HG02759 (cell line): ENCODE results near the gene UBE2D2.
"Not testable (repeated sequence)": the region's sequence is repeated elsewhere in the genome, so short reads cannot be mapped to it uniquely, and the experiment has no call there.

ENCODE experiments used
- ATAC-seq: cut with Tn5 transposase; IDR thresholded peaks from one replicate; pipeline ENCODE4 v1.9.1; 2021; ENCODE audit warnings: mild to moderate bottlenecking, moderate library complexity; ENCODE audit not compliant: unreplicated experiment

UBE2D2 gene

DNA sequence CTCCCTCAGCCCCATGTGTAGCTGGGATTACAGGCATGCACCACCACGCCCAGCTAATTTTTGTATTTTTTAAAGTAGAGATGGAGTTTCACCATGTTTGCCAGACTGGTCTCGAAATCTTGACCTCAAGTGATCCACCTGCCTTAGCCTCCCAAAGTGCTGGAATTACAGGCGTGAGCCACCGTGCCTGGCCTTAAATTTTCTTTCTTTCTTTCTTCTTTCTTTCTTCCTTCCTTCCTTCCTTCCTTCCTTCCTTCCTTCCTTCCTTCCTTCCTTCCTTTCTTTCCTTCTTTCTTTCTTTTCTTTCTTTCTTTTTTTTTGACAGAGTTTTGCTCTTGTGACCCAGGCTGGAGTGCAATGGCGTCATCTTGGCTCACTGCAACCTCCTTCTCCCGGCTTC is 14.5 kb upstream of the UBE2D2 start:
- not testable (repeated sequence) for ATAC-seq

DNA sequence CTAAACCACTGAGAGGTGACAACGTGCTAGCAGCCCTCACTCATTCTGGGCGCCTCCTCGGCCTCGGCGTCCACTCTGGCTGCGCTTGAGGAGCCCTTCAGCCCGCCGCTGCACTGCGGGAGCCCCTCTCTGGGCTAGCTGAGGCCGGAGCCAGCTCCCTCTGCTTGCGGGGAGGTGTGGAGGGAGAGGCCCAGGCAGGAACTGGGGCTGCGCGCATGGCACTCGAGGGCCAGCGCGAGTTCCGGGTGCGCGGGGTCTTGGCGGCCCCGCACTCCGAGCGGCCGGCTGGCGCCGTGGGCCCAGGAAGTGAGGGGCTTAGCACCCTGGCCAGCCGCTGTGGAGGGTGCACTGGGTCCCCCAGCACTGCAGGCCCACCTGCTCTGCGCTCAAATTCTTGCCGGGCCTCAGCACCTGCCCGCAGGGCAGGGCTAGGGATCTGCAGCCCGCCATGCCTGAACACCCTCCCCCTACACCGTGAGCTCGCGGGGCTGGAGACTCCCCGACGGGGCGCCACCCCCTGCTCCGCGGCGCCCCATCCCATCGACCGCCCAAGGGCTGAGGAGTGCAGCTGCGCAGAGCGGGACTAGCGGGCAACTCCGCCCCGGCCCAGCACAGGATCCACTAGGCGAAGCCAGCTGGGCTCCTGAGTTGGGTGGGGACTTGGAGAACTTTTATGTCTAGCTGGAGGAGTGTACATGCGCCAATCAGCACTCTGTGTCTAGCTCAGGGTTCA is 11.8 kb upstream of the UBE2D2 start:
- no peak for ATAC-seq

DNA sequence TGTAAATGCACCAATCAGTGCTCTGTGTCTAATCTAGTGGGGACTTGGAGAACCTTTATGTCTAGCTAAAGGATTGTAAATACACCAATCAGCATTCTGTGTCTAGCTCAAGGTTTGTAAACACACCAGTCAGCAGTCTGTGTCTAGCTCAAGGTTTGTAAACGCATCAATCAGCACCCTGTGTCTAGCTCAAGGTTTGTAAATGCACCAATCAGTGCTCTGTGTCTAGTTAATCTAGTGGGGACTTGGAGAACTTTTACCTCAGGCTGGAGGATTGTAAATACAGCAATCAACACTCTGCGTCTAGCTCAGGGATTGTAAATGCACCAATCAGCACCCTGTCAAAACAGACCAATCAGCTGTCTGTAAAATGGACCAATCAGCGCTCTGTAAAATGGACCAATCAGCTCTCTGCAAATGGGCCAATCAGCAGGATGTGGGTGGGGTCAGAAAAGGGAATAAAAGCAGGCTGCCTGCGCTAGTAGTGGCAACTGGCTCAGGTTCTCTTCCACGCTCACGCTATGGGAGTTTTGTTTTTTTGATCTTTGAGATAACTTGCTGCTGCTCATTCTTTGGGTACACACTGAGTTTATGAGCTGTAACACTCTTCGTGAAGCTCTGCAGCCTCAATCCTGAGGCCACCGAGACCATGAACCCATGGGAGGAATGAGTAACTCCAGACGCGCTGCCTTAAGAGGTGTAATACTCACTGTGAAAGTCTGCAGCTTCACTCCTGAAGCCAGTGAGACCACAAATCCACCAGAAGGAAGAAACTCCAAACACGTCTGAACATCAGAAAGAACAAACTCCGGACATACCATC is 10.9 kb upstream of the UBE2D2 start:
- not testable (repeated sequence) for ATAC-seq

- no peak for ATAC-seq
Measured at GRCh38 chr5:139551191-139551889, 9.8 kb upstream of the UBE2D2 start.

DNA sequence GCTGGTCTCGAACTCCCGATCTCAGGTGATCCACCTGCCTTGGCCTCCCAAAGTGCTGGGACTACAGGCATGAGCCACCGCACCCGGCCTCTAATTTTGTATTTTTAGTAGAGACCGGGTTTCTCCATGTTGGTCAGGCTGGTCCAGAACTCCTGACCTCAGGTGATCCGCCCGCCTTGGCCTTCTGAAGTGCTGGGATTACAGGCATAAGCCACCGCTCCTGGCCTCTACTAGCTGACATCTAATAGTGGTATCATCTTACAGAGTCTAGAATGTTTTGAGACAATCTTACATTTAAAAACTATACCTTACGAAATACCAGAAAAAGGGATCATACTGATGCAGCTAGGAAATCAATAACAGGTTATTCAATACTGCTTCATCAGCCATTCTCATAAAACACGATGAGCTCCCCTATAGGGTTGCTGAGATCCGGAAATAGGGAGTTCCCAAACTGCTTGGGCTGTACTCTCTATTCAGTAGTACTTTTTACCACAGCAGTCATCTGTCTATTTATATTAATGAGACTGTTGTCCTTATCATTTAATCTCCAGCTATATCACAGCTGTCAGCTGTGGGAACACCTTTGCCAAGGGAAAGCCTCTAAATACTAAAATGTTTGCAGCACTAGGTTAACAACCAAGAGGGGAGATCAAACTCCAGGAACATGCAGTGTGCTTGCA is 8.1 kb upstream of the UBE2D2 start:
- no peak for ATAC-seq

DNA sequence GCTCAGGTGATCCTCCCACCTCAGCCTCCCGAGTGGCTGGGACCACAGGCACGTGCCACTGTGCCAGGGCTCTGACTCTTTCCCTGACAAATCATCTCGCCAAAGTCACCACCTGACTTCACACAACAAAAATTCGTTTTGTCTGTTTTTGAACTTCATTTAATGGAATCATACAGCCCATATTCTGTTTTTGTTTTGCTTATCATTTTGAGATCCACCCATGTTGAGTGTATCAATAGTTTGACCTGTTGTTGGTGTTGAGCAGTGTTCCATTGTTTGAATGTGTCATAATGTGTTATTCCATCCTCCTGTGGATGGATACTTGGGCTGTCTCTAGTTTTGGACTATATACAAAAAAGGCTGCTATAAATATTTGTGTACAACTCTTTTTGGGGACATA is 6.9 kb upstream of the UBE2D2 start:
- ATAC-seq: no peak

DNA sequence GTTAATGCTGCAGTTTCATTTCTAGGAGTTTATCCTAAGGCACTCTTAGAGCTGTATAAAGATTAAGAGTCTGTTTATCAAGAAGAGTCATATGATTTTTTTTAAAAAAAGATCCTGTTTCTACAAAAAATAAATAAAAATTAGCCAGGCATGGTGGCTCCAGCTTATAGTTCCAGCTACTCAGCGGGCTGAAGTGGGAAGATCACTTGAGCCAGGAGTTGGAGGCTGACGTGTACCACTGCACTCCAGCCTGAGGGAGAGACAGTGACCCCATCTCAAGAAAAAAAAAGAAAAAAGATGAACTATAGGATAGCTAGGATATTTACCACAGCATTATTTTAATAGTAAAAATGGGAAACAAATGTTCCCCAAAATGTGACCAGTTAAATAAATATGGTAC is 3.3 kb upstream of the UBE2D2 start:
- no peak for ATAC-seq

- ATAC-seq: peak; percentile 21
Measured at GRCh38 chr5:139561655-139562451, 714 bp downstream of the UBE2D2 start.

GRCh38 chr5:139562847-139563246 is 1.7 kb downstream of the UBE2D2 start:
- no peak for ATAC-seq

DNA sequence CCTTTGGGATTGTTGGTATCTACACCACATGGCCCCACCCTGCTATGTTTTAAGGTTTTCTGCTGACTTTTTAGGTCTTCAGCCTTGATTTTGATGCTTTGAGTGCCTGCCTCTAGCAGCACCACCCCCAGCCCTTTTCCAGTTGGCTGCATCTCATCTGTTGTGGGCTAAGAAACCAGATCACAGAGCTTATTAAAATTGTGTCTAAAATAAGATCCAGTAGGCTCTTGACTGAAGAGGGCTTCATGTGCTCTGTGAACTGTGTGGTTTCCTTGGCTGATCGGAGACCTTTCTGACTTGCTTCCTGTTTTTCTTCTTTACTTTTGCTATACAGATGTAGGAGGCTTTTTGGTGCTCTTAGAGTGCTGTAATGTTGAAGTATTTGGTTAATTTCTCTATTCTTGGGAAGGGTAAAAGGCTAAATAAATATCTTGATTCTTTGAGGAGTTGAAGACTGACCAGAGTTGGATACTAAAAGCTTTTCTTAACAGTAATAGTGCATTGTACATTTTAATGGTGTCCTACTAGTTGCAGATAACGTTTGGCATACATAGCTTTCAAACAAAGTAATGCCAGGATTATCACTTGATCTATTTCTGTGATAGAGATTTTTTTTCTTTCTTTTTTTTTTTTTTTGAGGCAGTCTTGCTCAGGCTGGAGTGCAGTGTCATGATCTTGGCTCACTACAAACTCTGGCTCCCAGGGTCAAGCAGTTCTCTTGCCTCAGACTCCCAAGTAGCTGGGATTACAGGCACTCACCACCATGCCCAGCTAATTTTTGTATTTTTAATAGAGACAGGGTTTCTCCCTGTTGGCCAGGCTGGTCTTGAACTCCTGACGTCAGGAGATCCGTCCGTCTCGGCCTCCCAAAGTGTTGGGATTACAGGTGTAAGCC is 4.5 kb downstream of the UBE2D2 start:
- ATAC-seq: peak; percentile 32

GRCh38 chr5:139566611-139567010 is 5.5 kb downstream of the UBE2D2 start:
- ATAC-seq: no peak

DNA sequence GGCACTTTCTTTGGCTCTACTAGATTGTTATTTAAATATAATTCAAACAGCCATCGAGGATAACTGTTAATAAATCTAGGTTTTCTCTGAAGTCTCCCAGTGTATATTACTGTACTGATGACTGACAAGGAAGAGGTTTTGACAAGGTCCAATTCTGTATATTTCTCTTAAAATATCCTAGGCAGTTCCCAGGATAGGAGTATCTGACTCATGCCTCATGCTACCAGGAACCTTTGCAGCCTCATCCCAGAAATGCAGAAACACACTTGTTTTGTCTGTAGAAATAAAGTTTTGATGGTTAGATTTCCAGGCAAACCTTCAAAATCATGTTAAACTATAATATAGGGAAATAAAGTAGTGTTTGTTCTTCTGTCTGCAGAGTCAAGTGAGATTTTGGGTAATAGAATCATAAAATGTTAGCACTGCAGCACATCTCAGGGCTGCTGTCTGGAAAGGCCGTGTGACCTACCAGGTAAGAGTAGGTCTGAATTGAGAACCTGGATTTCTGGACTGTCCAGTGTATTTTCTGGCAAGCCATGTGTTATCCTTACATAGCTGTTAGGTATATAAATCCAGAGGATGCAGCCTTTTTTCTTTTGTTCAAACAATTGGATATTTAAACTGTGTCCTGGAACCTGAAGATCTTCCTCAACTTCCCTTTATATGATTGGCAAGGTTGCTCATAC is 8.3 kb downstream of the UBE2D2 start:
- ATAC-seq: no peak

DNA sequence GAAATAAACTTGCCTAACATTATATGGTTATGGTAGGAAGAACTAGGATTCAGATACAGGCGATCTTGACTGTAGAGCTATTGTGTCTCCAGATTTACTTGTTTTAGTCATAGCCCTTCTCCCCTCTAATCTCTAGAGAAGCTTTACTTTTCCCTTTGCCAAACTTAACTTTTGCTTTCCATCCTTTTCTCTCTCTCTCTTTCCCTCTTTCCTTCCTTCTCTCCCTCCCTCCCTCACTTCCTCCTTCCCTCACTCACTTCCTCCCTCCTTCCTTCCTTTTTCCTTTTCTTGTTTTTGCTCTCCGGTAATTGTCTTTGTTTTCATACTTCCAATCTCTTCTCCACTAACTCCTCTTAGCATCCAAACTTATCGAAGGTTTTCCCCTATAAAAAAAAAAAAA is 10.4 kb downstream of the UBE2D2 start:
- no peak for ATAC-seq

DNA sequence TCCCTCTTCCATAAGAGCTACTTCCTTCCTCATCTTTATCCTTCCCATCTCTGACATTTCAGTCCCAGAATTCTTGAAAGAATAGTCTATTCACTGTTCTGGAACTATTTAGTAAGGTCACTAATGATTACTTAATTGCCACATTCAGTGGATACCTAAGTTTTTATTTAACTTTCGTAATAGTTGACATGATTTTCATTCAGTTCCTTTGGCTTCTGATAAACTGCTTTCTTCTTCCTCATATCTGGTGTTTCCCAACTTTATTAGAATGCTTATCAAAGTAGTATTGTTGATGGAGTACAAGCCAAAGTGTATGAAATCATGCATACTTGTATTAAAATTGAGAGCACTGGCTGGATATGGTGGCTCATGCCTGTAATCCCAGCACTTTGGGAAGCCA is 10.8 kb downstream of the UBE2D2 start:
- ATAC-seq: no peak

- no peak for ATAC-seq
Measured at GRCh38 chr5:139574641-139575312, 13.6 kb downstream of the UBE2D2 start.

GRCh38 chr5:139575313-139575646 is 14.1 kb downstream of the UBE2D2 start:
- no peak for ATAC-seq

DNA sequence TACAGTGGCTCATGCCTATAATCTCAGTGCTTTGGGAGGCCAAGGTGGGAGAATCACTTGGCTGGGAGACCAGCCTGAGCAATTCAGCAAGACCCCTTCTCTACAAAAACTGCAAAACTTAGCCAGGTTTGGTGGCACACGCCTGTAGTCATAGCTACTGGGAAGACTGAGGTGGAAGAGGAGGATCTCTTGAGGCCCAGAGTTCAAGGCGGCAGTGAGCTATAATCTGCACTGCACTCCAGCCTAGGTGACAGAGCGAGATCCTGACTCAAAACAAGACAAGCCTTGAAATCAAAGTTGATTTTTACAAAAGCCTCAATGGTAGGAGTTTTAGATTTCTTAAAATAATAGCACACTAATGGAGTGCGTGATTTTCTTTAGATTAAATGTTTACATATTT is 14.6 kb downstream of the UBE2D2 start:
- ATAC-seq: no peak

DNA sequence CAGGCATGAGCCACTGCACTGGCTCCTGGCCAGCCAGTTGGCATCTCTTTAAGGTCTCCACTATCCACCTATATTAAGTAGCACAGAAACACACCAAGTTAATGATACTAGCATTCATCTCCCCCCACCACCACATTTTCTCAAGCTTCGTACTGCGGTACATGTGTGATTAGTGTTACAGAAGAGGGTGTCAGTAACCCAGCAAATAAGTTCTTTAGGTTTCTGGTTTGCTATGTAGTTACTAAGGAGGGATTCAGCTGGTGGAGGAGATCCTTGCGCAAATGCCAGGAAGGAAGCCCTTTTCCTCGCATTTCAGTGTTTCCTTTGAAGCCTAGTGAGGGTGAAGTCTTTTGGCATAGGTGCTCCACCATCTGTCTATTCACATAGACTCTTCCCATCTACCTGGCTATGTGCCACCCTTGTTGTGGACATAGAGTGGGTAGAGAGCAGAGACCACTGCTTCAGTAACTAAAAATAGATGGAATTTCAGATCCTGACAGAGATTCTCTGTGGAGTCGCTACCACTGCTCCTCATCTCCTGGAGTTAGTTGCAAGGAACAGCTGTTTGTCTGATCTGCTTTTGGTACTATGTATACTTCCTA is 16.7 kb downstream of the UBE2D2 start:
- ATAC-seq: no peak
